ENCODE results near the gene RAB11A.

The RAB11A gene

GRCh38 chr15:65901836-65902235 is 32.5 kb downstream of the RAB11A start:
- no peaks in the 10 kb centered on the region for H4K20me1 ChIP-seq (ENCODE audit: control insufficient read depth, insufficient read depth, low read depth, low read length)
- peaks cover 20% of the 10 kb centered on the region for H3K4me1 ChIP-seq (ENCODE audit: control insufficient read depth, low read length)

GRCh38 chr15:65902373-65902772 is 33.1 kb downstream of the RAB11A start:
- Histone ChIP-seq H3K27ac (ENCODE audit: low read depth, low read length) (no peak overlapping the region), H3K36me3 (ENCODE audit: control insufficient read depth, low read length) (peaks cover 69% of the 10 kb centered on the region), H3K9me3 (ENCODE audit: control insufficient read depth, insufficient read depth, low read length) (no peaks in the 10 kb centered on the region), H3K4me2 (ENCODE audit: low read length) (0 out of 2 replicates have a peak overlapping the region, but pooled peaks have one; percentile 0), H3K79me2 (ENCODE audit: control insufficient read depth, low read length) (no peaks in the 10 kb centered on the region), H3K27me3 (ENCODE audit: control insufficient read depth, low read length) (no peaks in the 10 kb centered on the region), H3K4me3 (ENCODE audit: low read length) (no peak overlapping the region), H3F3A (ENCODE audit: control insufficient read depth, insufficient read depth) (peaks cover 3% of the 10 kb centered on the region; the same call in 1 of the 2 replicates), H3K9me2 (replicated peaks; ENCODE audit: control insufficient read depth, low read length) (no peaks in the 10 kb centered on the region), H3K4me1 (ENCODE audit: control insufficient read depth, low read length) (peaks cover 20% of the 10 kb centered on the region), H4K20me1 (ENCODE audit: control insufficient read depth, insufficient read depth, low read depth, low read length) (no peaks in the 10 kb centered on the region)
- TF ChIP-seq CTCF (IDR thresholded peaks at IDR 0.05; ENCODE audit: low read depth, low read length, poor library complexity, severe bottlenecking) (no peak), EZH2phosphoT487 (IDR thresholded peaks at IDR 0.05; ENCODE audit: borderline replicate concordance, low read length) (no peak)

More at GRCh38 chr15:65901836-65902235, 32.5 kb downstream of the RAB11A start:
- Histone ChIP-seq H3F3A (ENCODE audit: control insufficient read depth, insufficient read depth) (peaks cover 3% of the 10 kb centered on the region; the same call in 1 of the 2 replicates), H3K9me3 (ENCODE audit: control insufficient read depth, insufficient read depth, low read length) (no peaks in the 10 kb centered on the region), H3K79me2 (ENCODE audit: control insufficient read depth, low read length) (no peaks in the 10 kb centered on the region), H3K9me2 (replicated peaks; ENCODE audit: control insufficient read depth, low read length) (no peaks in the 10 kb centered on the region), H3K36me3 (ENCODE audit: control insufficient read depth, low read length) (peaks cover 70% of the 10 kb centered on the region), H3K27me3 (ENCODE audit: control insufficient read depth, low read length) (no peaks in the 10 kb centered on the region), H3K27ac (ENCODE audit: low read depth, low read length) (no peak overlapping the region), H3K4me3 (ENCODE audit: low read length) (no peak overlapping the region), H3K4me2 (ENCODE audit: low read length) (no peak overlapping the region)
- no peak for TF ChIP-seq CTCF (IDR thresholded peaks at IDR 0.05; ENCODE audit: low read depth, low read length, poor library complexity, severe bottlenecking)
- TF ChIP-seq EZH2phosphoT487 (IDR thresholded peaks at IDR 0.05; ENCODE audit: borderline replicate concordance, low read length) = no peak

- H3F3A ChIP-seq (ENCODE audit: control insufficient read depth, insufficient read depth) = peaks cover 3% of the 10 kb centered on the region; the same call in 1 of the 2 replicates
- no peak overlapping the region for H3K4me3 ChIP-seq (ENCODE audit: low read length)
- H3K36me3 ChIP-seq (ENCODE audit: control insufficient read depth, low read length) = peaks cover 64% of the 10 kb centered on the region
- no peaks in the 10 kb centered on the region for H4K20me1 ChIP-seq (ENCODE audit: control insufficient read depth, insufficient read depth, low read depth, low read length)
- H3K27me3 ChIP-seq (ENCODE audit: control insufficient read depth, low read length) = no peaks in the 10 kb centered on the region
- H3K4me2 ChIP-seq (ENCODE audit: low read length) = no peak overlapping the region
- H3K9me2 ChIP-seq (replicated peaks; ENCODE audit: control insufficient read depth, low read length) = no peaks in the 10 kb centered on the region
- TF ChIP-seq EZH2phosphoT487 (IDR thresholded peaks at IDR 0.05; ENCODE audit: borderline replicate concordance, low read length) = no peak
- TF ChIP-seq CTCF (IDR thresholded peaks at IDR 0.05; ENCODE audit: low read depth, low read length, poor library complexity, severe bottlenecking) = no peak
- no peaks in the 10 kb centered on the region for H3K79me2 ChIP-seq (ENCODE audit: control insufficient read depth, low read length)
- H3K4me1 ChIP-seq (ENCODE audit: control insufficient read depth, low read length) = peaks cover 20% of the 10 kb centered on the region
- H3K9me3 ChIP-seq (ENCODE audit: control insufficient read depth, insufficient read depth, low read length) = no peaks in the 10 kb centered on the region
- no peak overlapping the region for H3K27ac ChIP-seq (ENCODE audit: low read depth, low read length)
Observed at GRCh38 chr15:65903296-65904073, 34.2 kb downstream of the RAB11A start.

Measured in DOHH2 (cell line).